Esophagus (tissue), 2 donors: ENCODE measurements around the gene NRIP1. TPM values are rescaled to one million over a fixed set of nuclear protein-coding genes. Genes with fewer than 3 reads are reported as not detected.

ENCODE experiments used
- H3K27ac ChIP-seq, 2 donors: one replicate each; pipeline ENCODE4 v1.5.1; 2013; ENCODE audit warnings: low read depth in 2 of 2, mild to moderate bottlenecking in 2 of 2, inconsistent platforms in 1 of 2, low read length in 1 of 2, moderate library complexity in 1 of 2
- H3K27me3 ChIP-seq, 2 donors: one replicate each; pipeline ENCODE4 v1.6.1; 2013; ENCODE audit warnings: low read length in 2 of 2, control low read depth in 1 of 2, mild to moderate bottlenecking in 1 of 2; ENCODE audit not compliant: insufficient read depth in 2 of 2, control insufficient read depth in 1 of 2
- H3K36me3 ChIP-seq, 2 donors: one replicate each; pipeline ENCODE4 v1.6.1; 2013; ENCODE audit warnings: low read length in 1 of 2; ENCODE audit not compliant: control insufficient read depth in 2 of 2, insufficient read depth in 2 of 2
- H3K4me1 ChIP-seq, 2 donors: one replicate each; pipeline ENCODE4 v1.6.1; 2013; ENCODE audit warnings: low read length in 1 of 2; ENCODE audit not compliant: control insufficient read depth in 2 of 2, insufficient read depth in 2 of 2
- H3K4me3 ChIP-seq, 2 donors: one replicate each; pipeline ENCODE4 v1.5.1; 2013; ENCODE audit warnings: low read length in 2 of 2, mild to moderate bottlenecking in 2 of 2, low read depth in 1 of 2, moderate library complexity in 1 of 2
- H3K9me3 ChIP-seq, 2 donors: one replicate each; pipeline ENCODE4 v1.6.1; 2013; ENCODE audit warnings: mild to moderate bottlenecking in 2 of 2, low read depth in 1 of 2, low read length in 1 of 2, moderate library complexity in 1 of 2; ENCODE audit not compliant: control insufficient read depth in 2 of 2, insufficient read depth in 1 of 2
- WGBS, 2 donors: extraction: QIAGEN DNeasy Blood & Tissue Kit; methylation state at CpG; one replicate each; pipeline ENCODE4 v1.1.7; 2013; 5-methylcytosine and 5-hydroxymethylcytosine counted together
- polyA plus RNA-seq, 2 donors: library from polyadenylated mRNA; stranded (reverse); fragments of 200-250 nt; gene quantifications; one replicate each; pipeline ENCODE4 v1.2.3, GENCODE V29; 2013
- donor health status: healthy with polysubstance abuse.
- donor health status: Bipolar disorder and iron deficiency.

Gene NRIP1
- polyA plus RNA-seq, 2 donors: 3.5 to 4.3 TPM

DNA sequence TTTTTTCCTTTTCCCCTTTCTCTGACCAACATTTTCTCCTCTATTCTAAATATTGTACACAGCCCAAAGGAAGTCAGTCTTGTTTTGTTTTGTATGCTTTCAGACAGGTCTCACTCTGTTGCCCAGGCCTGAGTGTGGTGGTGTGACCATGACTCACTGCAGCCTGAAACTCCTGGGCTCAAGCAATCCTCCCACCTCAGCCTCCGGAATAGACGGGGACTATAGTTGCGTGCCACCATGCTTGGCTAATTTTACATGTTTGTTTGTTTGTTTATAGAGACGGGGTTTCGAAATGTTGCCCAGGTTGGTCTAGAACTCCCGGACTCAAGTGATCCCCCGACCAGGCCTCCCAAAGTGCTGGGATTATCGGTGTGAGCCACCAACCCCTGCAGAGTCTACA, 72.8 kb downstream of the NRIP1 start:
- Histone ChIP-seq H3K27me3 (no peaks in the 10 kb centered on the region), H3K27ac (no peak overlapping the region), H3K4me1 (no peaks in the 10 kb centered on the region), H3K36me3 (no peaks in the 10 kb centered on the region), H3K4me3 (no peak overlapping the region), H3K9me3 (no peaks in the 10 kb centered on the region)
- WGBS, 2 donors: 96% methylated on average over 8 of the region's 8 CpGs

DNA sequence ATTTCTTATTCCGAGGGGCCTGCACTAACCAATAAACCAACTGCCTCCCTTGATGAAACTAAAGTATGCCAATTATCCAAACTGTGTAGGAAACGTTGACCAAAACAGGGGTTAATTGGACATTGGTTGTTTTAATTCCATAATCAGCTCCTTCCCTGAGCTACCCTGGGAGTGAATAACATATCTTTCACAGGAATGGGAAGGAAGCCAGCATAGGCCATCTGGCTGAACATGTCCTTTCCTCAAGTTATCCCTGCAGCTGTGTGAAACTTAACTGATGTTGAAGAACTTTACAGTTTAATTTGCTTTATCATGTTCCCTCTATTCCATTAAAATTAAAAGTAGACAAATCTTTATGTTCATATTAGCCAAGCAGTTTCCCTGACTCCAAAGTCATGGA, 75.4 kb downstream of the NRIP1 start:
- Histone ChIP-seq H3K36me3 (no peaks in the 10 kb centered on the region), H3K9me3 (no peaks in the 10 kb centered on the region), H3K4me3 (no peak overlapping the region), H3K27me3 (no peaks in the 10 kb centered on the region), H3K4me1 (no peaks in the 10 kb centered on the region), H3K27ac (no peak overlapping the region)
- WGBS, 2 donors: 73 to 82% methylated on average over 2 of the region's 2 CpGs

DNA sequence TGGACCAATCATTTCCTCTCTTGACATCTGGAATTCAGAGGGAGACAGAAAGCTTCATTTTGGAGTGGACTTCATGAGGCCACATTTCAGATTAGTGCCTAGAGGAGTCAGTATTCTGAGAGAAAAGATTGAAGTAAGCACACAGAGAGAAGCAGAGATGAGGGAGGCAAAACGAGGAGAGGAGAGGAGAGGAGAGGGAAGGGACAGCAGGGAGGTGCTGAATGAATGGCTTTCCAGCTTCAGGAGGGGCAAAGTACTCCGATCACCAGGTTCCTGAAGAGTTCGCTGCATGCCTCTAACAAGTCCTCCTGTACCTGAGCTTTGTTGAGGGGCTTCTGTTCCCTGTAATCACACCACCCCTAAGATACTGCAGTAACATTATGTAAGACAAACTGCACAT, 76.0 kb downstream of the NRIP1 start:
- 80 to 81% methylated on average over 3 of the region's 3 CpGs for WGBS, 2 donors
- H3K4me3 ChIP-seq: no peak overlapping the region
- no peaks in the 10 kb centered on the region for H3K4me1 ChIP-seq
- H3K36me3 ChIP-seq: no peaks in the 10 kb centered on the region
- no peaks in the 10 kb centered on the region for H3K9me3 ChIP-seq
- H3K27me3 ChIP-seq: no peaks in the 10 kb centered on the region
- no peak overlapping the region for H3K27ac ChIP-seq

DNA sequence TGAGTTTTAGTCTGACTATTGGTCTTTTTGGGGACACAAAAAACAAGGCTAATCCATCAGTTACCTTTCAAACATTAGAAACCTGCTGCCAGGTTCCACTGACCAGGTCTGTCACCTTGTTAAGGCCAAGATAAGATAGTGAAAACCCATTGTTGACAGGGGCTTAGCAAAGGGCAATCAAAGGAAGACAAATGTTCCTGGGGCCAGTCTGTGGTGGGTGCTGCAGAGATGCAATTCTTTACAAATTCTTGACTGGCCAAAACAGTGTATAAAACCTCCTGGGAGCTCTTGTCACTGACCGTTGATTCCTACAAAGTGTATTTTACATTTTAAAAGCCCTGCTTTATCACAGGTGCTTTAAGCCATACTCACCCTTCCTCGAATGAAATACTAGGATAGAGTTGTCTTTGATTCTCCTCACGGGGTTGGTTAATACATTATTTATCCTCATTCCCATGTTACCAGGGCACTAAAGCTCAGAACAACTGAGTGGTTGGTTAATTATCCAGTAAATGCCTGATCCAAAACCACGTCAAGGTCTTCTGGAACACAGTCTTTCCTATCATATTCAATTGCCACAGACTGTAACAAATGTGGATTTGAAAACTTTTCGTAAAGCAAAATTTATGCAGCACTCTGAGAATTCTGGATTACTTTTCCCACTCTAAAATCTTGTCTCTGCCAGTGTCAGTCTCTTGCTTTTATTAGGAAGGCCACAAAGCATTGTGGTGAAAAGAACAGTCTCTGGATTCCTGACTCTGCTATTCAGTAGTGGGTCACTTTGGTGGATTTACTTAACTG, 77.2 kb downstream of the NRIP1 start:
- no peak overlapping the region for H3K27ac ChIP-seq
- WGBS, 2 donors: 71 to 79% methylated on average over 5 of the region's 5 CpGs
- no peak overlapping the region for H3K4me3 ChIP-seq
- H3K9me3 ChIP-seq: no peaks in the 10 kb centered on the region
- H3K36me3 ChIP-seq: no peaks in the 10 kb centered on the region
- H3K4me1 ChIP-seq: no peaks in the 10 kb centered on the region
- H3K27me3 ChIP-seq: no peaks in the 10 kb centered on the region

DNA sequence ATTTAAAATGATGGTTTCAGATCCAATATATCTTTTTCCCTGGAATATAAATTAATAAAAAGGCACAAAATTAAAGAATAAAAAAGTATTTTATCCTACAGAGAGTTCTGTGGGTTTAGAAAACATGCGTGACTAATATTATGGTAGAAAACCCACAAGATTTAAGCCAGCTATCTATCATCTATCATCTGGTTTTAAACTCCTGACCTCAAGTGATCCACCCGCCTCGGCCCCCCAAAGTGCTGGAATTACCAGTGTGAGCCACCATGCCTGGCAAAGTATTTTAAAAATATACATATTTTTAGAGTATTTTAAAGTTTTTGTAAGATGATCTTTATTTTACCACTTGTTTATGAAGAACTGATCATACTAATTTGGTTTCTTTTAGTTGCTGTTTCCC, 79.5 kb downstream of the NRIP1 start:
- Histone ChIP-seq H3K27me3 (no peaks in the 10 kb centered on the region), H3K9me3 (no peaks in the 10 kb centered on the region), H3K27ac (no peak overlapping the region), H3K36me3 (no peaks in the 10 kb centered on the region), H3K4me1 (no peaks in the 10 kb centered on the region), H3K4me3 (no peak overlapping the region)
- 86 to 93% methylated on average over 3 of the region's 3 CpGs for WGBS, 2 donors

DNA sequence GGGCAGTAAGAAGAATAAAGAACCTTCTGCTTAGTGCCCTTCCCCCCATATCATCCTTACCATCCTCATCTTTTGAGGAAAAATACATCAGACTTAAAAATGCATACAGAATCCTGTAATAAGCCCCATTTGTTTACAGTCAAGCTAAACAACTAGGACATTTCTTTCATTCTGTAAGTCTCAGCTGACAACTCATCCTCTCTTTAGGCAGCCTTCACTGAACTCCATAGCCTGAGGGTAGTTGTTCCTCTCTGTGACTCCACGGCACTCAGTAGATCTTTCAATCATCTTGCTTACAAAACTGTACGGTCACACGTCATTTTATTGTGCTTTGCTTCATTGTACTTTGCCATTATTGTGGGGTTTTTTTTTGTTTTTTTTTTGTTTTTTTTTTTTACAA, 82.5 kb downstream of the NRIP1 start:
- Histone ChIP-seq H3K36me3 (no peaks in the 10 kb centered on the region), H3K27ac (no peak overlapping the region), H3K4me3 (no peak overlapping the region), H3K4me1 (no peaks in the 10 kb centered on the region), H3K9me3 (no peaks in the 10 kb centered on the region), H3K27me3 (no peaks in the 10 kb centered on the region)
- 73 to 84% methylated on average over 3 of the region's 3 CpGs for WGBS, 2 donors

DNA sequence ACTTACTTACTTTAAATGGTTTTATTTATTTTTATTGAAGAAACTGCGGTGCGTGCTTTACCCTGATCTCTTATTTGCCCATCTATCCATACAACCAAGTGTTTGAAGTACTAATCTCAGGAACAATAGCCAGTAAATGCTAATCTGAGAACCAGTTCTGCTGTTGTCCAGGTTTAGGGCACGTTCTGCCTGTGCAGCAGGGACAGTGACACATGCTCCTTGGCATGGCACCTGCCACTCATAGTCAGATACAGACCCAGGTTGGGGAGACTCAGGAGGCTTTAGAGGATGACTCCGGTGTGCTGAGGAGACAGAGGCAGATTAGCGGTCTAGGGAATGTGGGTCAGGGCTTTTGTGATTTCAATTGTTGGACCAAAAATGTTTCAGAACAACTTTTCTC, 83.6 kb downstream of the NRIP1 start:
- Histone ChIP-seq H3K4me1 (no peaks in the 10 kb centered on the region), H3K27ac (no peak overlapping the region), H3K27me3 (no peaks in the 10 kb centered on the region), H3K36me3 (no peaks in the 10 kb centered on the region), H3K4me3 (no peak overlapping the region), H3K9me3 (no peaks in the 10 kb centered on the region)
- 76 to 80% methylated on average over 5 of the region's 5 CpGs for WGBS, 2 donors

DNA sequence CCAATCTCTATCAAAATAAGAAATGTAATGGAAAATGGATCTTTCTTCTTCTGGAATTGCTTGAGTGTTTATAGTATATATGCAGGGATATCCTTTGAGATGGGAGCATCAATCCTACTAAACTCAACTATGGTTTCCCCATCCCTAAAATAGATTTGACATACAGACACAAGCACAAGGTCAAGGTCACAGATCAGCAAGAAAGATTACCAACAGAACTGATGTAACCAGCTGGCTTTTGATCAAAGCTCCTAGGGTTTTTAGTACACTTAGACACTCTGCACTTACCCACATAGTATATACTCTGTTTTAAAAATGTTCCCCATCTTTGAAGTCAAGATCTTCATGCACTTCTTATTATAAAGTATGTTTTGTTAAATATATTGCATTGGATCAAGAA, 85.5 kb downstream of the NRIP1 start:
- H3K9me3 ChIP-seq: no peaks in the 10 kb centered on the region
- no peaks in the 10 kb centered on the region for H3K4me1 ChIP-seq
- no peak overlapping the region for H3K27ac ChIP-seq
- no peak overlapping the region for H3K4me3 ChIP-seq
- H3K27me3 ChIP-seq: no peaks in the 10 kb centered on the region
- no peaks in the 10 kb centered on the region for H3K36me3 ChIP-seq

DNA sequence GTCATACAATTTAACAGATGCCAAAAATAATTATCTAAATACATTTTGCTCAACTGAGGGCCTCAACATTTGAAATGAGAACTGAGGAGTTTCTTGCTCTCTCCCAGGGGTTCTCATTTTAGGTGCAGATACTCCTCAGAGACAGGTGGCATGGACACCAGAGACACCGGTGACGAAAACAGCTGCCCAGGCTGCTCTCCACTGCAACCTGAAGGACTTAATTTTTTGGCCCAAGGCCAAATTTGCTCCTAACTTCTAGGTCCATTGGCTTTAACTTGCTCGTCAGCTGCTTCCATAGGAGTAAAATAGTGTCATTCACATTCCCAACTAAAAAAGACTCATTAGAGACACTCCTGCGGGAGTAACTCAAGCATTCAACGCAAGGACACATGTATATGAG, 87.0 kb downstream of the NRIP1 start:
- H3K9me3 ChIP-seq: no peaks in the 10 kb centered on the region
- no peak overlapping the region for H3K4me3 ChIP-seq
- no peaks in the 10 kb centered on the region for H3K27me3 ChIP-seq
- H3K36me3 ChIP-seq: no peaks in the 10 kb centered on the region
- H3K27ac ChIP-seq: no peak overlapping the region
- WGBS, 2 donors: 91 to 95% methylated on average over 5 of the region's 5 CpGs
- no peaks in the 10 kb centered on the region for H3K4me1 ChIP-seq

DNA sequence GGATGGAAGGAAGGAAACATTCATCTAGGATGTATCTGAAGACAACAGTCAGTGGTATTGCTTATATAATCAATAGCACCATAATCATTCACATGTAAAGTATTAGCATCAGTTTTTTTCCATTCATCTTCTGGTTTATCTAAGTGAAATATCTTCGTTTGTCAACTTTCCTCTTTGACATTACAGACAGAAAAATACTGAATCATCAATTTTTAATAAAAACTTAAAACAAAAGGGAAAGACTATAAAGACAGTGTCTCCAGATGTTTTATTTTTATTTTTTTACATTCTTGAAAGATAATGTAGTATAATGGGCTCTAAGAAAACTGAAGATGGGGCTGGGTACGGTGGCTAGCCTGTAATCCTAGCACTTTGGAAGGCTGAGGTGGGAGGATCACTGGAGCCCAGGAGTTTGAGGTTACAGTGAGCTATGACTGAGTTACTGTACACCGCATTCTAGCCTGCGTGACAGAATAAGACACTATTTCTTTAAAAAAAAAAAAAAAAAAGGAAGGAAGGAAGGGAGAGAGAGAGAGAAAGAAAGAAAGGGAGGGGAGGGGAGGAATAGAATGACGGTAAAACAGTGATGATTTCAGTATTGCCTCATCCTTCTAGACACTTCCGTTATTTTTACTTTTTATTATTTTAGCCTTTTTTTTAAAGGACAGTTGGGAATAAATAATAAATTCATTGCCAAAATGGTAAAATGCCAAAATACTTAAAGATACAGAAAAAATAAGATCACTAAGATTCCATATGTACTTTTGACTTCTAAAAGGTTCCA, 89.5 kb downstream of the NRIP1 start:
- WGBS, 2 donors: 83 to 87% methylated on average over 6 of the region's 6 CpGs
- H3K4me1 ChIP-seq: no peaks in the 10 kb centered on the region
- H3K27ac ChIP-seq: no peak overlapping the region
- H3K4me3 ChIP-seq: no peak overlapping the region
- no peaks in the 10 kb centered on the region for H3K9me3 ChIP-seq
- H3K36me3 ChIP-seq: no peaks in the 10 kb centered on the region
- no peaks in the 10 kb centered on the region for H3K27me3 ChIP-seq
